Measurements from ENCODE around the gene ASAP2.

The ASAP2 gene

DNA sequence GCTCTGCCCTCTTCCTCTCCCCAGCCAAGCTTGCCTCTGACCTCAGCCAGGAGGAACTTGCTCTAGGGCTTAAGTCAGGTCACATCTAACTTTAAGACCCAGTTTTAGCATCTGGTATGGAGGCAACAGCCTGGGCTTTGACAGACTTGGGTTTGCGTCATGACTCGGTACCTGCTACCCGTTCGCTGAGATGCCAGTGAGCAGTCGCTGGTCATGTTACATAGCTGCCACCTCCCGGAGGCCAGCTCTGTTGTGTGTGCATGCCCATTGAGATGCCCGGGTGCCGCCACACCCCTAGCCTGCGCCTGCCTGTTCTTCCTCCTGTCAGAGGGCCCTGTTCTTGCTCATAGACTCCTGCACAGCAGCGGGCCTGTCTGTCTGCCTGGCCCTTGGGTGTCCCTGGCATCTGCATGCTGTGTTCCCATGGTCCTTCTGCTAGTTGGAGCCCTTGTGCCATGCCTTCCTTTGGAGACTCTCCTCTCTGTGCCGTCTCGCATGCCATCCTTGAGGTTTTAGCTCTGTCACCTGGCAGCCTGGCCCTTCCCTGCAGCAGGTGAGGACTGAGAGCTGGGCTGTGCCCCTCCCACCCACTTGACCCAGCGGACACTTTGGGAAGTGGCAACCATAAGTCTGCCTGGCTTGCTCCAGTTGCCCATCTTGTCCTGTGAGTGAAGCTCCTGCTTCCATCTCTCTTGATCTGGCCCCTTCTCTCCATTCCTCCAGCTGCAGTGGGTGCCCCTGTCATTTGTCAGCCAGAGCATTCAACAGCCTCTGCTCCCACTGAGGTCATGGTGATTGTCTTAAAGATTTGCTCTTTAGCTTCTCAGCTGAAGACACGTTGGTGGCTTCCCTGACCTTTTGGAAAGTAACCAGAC, 24.9 kb downstream of the ASAP2 start:
- DNase-seq (ENCODE audit: low spot score) = no peak

DNA sequence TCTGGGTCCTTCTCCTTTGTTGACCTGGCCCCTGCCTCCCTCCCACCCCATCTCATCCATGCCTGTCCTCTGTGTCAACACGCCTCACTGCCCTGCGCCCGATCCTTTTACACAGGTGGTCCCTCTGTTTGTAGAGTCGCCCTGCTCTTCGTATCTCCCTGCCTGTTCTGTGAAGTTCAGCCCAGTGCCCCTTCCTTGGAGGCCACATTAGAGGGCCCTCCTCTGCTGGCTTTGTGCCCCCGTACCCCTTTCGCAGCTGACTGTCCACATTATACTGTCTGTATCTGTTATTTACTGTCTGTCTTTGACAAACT, 25.5 kb downstream of the ASAP2 start:
- DNase-seq (ENCODE audit: low spot score) = no peak

DNA sequence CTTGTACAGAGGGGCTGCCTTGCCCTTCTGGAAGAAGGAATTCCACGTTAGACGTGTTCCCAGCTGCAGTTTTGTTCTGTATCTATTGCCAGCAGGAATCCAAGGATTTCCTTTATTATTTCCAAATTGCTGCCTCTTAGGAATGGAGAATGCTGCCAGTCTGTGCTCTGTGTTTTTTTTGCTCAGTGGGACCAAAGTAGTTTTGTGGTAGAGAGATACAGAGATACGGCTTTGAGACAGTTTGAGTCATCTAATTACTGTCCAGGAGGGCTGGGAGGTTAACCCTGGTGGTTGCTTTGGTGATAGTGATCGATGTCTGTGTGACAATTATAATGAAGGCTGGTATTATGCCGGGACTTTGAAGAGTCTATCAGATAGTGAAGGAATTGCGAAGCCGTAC, 26.3 kb downstream of the ASAP2 start:
- no peak for DNase-seq (ENCODE audit: low spot score)

DNA sequence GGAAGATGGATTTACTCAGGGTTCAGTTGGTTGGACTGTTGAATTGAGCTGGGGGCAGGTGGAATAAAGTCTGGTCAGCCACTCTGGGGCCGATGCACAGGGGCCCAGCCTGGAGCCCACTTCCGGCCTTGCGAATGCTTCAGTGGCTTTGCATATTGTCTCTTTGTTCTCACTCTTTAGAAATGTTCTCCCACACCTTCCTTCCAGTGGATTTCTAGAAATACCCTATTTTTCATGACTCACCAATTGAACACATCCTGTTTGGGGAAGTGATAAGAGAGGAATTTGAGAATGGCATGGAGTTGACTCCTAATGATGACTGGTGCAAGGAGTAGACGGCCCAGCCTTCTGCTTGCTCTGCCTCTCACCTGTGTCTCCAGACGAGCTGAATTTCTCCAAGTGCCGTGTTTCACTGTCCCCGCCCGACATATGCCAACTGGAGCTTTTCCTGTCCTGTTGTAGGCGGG, 28.1 kb downstream of the ASAP2 start:
- peak; percentile 82 for DNase-seq (ENCODE audit: low spot score)

DNA sequence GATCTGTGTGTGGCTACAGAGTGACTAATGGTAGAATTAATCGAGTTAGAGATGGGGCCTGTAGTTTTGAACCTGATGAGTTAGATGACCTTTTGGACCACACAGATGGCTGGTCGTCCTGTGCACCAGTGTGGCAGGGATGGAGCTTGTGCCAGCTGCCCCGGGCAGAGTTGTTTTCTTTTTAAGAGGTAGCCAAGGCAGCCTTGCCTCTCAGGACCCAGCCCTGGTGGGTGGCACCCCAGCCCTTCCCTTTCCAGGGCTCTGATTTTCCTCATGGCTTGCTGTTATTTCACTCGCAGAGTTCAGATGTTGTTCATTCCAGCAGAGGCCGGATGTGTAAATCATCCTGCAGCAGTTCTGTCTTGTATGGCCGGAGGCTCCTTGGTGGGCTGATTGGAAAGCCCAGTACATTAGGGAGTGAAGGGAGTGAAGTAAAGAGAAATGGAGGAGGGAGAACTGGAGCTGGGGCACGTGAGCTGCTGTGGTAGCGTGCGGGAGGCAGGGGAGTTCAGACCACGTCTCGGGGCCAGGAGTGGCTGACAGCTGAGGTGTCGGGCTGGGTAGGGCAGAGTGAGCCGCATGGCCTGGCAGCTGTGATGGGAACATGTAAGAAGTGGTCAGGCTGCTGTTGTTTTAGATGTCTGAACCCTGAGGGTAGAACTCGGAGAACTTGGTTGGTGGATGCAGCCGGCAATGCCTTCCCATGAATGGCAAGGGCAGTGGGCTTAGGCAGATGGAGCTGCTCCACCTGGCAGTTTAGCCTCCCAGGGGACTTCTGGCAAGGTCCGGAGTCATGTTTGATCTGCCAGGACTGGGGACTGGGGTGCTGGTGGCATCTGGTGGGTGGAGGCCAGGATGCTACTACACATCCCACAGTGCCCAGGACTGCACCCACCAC, 28.8 kb downstream of the ASAP2 start:
- DNase-seq (ENCODE audit: low spot score) = no peak

DNA sequence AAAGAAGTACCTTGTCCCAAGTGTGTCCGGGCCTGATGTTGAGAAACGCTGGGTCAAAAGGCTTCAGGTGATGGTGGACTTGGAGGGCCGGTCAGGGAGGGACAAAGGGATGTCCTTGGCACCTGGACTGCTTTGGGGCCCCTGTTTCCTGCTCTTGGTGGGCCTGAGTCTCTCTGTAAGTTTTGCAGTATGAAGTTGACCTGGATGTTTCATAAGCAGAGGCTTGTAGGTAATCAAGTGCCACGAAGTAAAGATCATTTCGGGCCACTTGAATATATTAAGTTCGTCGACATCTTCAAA, 29.4 kb downstream of the ASAP2 start:
- DNase-seq (ENCODE audit: low spot score) = no peak

DNA sequence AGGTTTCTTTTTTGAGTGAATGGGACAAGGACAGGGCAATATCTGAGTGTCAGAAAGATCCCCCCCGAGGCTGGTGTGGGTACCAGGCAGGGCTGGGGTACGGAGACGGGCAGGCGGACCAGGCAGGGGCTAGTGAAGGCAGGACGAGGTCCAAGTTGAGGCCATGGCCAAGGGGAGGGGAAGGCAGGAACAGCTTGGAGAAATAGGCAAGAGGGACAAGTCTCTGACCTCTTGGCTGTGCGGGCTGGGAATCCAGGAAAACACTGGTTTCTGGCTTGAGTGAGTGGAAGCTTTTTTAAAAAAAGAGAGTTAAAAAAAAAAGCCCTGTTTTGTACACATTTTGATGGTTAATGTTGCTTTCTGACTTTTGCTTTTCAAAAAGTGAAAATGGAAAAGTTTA, 30.3 kb downstream of the ASAP2 start:
- no peak for DNase-seq (ENCODE audit: low spot score)

DNA sequence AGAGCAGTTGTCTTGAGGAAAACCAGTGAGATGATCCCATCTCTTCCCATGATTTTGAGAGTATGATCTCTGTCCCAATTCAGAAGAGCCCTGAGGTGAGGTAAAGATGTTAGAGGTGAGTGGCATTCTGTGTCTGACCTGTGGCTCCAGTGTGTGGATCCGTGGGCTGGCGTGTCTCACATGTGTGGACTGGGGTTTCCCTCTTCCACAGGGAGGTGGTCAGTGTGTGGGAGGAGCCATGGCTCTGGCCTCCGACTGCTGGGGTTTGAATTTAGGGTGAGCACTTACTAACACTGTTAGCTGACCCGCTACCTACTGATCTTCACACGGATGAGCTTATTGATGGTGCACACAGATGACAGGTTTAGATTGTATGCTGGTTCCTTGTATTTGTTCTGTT, 31.2 kb downstream of the ASAP2 start:
- DNase-seq (ENCODE audit: low spot score) = no peak

DNA sequence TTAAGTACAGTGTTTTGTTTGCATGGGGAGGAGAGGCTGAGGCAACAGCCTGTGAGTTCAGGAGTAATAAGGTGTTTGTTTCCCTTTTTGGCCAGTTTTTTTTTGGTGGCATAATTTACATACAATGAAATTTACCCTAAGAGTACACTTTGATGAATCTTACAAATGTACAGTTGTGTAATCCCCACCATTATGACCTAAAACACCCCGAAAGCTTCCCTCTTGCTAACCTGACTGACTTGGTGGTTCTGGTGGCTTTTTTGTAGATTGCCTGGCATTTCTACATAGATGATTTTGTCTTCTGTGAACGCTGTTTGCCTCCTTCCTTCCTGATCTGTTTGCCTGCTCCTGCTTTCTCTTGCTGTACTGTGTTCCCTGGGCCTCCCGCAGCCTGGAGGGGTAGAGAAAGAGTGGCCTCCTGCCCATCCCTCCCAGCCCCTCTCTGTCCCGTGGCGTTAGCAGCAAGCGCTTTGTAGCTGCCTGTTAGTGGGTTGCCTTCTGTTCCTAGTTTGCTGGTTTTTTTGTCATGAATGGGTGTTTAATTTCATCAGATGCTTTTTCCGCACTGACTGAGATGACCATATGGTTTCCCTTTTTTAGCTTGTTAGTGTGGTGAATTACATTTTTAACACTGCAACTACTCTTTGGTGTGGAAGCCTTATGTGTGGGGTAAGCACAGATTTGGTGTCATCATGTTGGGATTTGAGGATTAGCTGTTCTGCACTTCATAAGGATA, 32.1 kb downstream of the ASAP2 start:
- DNase-seq (ENCODE audit: low spot score) = no peak

DNA sequence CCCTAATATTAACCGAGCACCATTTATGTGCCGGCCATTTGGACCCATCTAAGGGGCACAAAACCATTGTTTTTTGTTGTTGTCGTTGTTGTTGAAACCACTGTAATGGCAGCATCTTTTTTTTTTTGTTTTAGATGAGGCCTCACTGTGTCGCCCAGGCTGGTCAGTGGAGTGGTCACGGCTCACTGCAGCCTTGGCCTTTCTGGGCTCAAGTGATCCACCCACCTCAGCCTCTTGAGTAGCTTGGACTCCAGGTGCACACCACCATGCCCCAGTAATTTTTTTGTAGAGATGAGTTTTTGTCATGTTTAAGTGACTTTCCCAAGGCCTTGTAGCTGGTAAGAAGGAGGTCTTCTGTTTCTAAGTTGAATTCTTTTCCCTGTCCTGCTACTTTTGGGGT, 33.0 kb downstream of the ASAP2 start:
- no peak for DNase-seq (ENCODE audit: low spot score)

DNA sequence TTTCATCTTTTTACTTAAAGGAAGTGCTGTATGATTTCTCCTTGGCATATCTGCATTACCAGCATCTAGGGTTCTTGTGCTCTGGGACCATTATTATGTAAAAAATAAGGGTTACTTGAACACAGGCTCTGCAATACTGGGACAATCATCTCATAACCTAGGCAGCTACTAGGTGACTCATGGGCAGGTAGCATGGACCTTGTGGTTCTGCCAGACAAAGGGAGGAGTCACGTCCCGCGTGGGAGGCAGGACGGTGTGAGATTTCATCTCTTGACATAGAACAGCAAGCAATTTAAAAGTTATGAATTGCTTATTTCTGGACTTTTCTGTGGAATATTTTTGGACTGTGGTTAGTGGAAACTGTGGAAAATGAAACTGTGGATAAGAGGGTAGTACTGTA, 34.1 kb downstream of the ASAP2 start:
- no peak for DNase-seq (ENCODE audit: low spot score)

DNA sequence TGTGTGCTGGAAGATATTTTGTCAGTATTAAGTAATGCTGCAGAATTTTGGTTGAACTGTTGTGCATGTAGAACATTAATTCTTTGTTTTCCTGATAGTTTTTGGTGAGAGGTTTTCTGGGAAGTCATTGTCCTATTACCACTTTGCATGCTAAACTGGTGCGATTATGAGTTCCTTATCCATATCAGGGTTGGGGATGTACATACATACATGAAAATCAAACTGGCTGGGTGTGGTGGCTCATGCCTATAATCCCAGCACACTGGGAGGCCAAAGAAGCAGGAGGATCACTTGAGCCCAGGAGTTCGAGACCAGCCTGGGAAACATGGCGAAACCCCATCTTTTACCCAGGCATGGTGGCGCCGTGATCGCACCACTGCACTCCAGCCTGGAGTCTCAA, 34.6 kb downstream of the ASAP2 start:
- no peak for DNase-seq (ENCODE audit: low spot score)

DNA sequence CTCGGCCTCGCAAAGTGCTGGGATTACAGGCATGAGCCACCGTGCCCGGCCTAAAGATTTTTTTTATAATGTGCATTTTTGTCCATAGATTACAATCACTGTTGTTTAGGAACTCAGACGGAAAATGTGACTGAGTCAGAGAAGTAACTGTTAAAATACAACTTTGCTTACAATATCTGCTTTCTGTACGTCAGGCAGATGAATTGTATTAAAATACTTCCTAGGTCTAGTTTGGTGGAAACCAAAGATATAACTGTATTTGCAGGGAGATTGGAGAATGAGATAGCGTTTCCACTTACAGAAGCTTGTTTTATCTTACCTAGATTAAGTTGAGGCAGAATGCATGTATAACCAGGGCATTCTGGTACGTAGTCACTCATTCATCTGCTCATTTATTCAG, 36.7 kb downstream of the ASAP2 start:
- no peak for DNase-seq (ENCODE audit: low spot score)

DNA sequence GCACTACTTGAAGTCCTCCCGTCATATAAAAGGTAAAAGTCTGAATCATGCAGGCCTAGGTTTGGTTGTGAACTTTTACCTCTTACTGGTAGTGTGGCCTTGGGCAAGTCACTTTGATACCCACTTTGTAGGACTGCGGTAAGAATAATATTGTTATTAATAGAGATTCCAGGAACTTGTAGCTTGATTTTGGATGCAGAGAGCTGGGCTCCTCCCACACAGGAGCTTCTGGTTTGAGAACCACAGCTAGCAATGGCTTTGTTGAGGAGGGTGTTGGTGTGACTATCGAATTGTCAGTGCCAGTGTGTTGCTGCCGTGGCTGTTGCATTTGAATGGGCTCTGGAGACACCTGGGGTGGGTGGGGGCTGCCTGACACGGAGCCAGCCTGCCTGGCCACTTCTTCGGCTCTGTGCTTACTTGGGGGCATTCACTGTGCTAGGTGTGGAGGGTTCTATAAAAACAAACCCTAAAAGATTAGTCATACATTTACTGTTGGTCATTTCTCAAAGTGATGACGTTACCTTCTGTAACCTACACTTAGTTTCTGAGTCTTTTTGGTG, 38.5 kb downstream of the ASAP2 start:
- DNase-seq (ENCODE audit: low spot score) = no peak

DNA sequence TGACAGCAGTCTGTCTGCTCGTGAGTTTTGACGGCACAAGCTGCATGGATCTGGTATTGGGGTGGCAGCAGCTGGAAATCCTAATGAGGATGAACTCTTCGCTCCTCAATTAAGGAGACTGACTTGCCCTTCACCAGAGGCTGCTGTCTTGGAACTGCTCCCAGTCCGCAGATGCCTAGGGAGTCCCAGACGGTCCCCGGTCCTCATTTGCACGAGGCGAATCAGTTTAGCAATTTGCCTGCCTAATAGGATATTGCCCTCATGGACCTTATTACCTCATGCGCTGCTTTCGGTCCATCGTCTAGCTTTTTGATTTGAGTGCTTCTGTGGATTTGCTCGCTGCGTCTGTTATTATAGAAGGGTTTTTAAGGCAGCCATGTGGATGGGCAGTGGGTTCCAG, 40.6 kb downstream of the ASAP2 start:
- DNase-seq (ENCODE audit: low spot score) = no peak

DNA sequence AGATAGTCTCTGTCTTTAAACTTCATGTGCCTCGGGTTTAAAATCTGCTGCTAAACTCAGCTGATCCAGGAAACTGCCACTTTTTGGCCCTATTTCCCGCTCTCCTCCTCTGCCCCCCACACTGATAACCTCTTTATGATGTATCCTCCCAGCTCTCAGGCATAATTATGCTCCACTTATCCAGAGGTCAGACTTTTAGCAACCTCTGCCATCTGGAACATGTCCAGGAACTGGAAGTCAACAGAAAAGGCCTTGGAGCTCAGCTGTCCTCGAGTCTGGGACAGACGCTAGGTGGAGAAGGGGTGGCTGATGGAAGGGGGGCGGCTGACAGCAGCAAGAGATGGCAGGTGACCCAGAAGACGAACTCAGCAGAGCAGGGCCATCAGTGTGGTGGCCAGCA, 41.2 kb downstream of the ASAP2 start:
- no peak for DNase-seq (ENCODE audit: low spot score)

DNA sequence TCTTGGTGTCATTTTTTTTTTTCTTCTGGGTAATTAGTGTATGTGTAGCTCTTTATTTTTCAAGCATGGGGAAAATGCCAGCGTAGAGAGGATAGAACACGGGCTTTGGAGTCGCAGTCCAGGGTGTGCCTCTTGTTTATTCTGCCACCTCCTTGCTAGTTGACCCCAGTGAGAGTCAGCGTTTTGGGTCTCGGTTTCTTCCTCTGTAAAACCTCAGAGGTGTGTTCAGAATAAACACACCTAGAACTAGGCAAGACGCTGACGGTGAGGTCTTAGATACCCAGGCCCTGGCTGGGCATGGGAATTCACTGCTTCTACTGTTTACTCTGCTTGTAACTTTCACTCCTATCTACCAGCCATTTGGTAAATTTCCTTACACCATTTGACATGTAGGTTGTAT, 41.8 kb downstream of the ASAP2 start:
- DNase-seq (ENCODE audit: low spot score) = no peak

DNA sequence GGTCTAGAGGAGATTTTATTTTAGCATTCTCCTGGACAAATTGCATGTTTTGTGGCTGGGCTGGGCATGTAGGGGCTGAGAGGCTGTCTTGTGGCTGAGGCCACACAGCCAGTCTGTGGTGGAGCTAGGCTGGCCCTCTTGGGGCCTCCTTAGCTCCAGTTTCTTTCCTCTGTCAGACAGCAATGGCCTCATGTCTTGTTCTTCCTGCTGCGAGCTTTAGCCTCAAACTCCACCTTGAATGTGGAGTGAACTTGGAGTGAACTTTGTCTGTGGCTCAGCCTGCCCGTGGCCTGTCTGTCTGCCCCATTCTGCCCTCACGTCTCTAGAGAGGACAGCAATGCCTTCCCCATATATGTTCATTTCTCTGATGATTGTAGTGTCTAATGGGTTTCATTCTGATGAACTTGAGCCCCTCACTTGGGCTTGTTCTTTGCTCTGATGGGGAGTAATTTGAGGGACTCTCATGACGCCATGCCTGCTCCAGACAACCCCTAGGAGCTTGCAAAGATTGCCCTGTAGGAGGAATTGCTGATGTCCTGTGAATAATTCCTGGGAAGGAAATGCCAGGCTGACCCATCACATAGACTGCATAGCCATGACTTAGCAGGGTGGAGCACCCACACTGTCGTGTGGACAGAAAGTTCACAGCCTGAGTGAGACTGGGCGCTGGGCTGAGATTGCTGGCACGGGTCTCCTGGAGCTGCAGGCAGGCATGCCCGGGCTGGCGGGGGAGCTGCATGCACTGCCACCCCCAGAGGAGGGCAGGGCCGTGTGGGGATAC, 42.6 kb downstream of the ASAP2 start:
- DNase-seq (ENCODE audit: low spot score) = no peak

DNA sequence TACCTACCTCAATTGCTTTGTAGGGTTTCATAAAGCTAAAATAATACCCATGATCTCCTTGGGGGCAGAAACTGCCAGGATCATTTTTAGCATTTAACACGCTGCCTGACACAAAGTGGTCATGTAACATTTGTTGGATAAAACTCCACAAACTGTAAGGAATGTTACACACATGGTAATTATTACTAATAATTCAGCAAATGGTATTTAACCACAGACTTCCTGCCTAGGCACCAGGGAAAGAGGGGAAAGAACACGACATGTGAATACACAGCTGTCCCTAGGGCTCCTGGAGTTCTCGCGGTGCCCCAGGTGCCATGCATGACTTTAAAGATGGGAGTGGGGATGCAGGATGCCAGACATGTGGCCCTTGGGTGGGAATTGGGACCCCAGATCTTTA, 43.5 kb downstream of the ASAP2 start:
- DNase-seq (ENCODE audit: low spot score) = no peak

DNA sequence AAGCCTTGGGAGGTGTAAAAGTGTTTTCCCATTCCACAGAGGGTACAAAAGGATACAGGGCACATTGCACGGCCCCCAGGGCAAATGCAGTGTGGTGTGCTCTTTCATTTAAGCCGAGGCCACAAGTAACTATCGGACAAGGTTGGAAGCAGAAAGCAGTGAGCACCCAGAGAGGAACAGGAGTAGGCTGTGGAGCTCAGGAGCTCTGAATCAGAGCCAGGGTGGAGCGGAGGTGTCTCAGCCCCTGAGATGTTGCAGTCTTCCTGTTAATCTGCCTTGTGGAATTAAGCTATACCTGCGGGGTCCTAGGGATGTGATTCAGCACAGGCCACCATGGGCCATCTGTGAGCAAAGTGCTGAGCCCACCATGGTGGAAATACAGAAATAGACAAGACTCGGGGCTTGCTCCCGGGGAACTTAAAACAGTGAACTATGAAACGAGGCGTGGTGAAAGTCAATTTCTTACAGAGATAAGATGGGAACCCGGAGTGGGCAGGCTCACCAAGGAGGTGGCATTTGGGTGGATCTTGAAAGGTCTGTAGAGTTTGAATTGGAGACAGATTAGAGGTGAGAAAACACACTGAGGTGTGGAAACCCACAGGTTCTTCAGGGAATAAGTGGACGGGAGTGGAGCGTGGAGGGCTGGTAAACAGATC, 44.0 kb downstream of the ASAP2 start:
- DNase-seq (ENCODE audit: low spot score) = no peak

Measured in COLO829 (cell line).